Upper lobe of right lung (tissue), 1 donor: ENCODE results near the gene ZKSCAN7. TPM values are rescaled to one million over a fixed set of nuclear protein-coding genes. Genes with fewer than 3 reads are reported as not detected.
"Not testable (repeated sequence)": the region's sequence is repeated elsewhere in the genome, so short reads cannot be mapped to it uniquely, and the experiment has no call there.

ENCODE experiments used
- ATAC-seq: fragments of 200-7000 bp; cut with Tn5 transposase; one replicate; pipeline ENCODE4 v1.9.1; 2020; ENCODE audit warnings: mild to moderate bottlenecking, moderate library complexity
- DNase-seq: peaks from one replicate; pipeline ENCODE4 v3.0.0-alpha.2; 2020
- H3K27ac ChIP-seq: fragments of 200-600 bp; one replicate; pipeline ENCODE4 v1.8.0; 2022
- H3K27me3 ChIP-seq: fragments of 200-600 bp; one replicate; pipeline ENCODE4 v1.8.0; 2022; ENCODE audit warnings: mild to moderate bottlenecking
- H3K36me3 ChIP-seq: fragments of 200-600 bp; one replicate; pipeline ENCODE4 v1.8.0; 2022
- H3K4me1 ChIP-seq: fragments of 200-600 bp; one replicate; pipeline ENCODE4 v1.8.0; 2022
- H3K4me3 ChIP-seq: fragments of 200-600 bp; one replicate; pipeline ENCODE4 v1.8.0; 2022; ENCODE audit warnings: mild to moderate bottlenecking
- H3K9me3 ChIP-seq: fragments of 200-600 bp; one replicate; pipeline ENCODE4 v1.8.0; 2022
- CTCF ChIP-seq: fragments of 200-600 bp; IDR thresholded peaks from one replicate; pipeline ENCODE4 v1.8.0; 2022; ENCODE audit warnings: antibody characterized with exemption
- intact Hi-C: fragments of 100-400 bp; cut with DNase I; formaldehyde crosslinking; loops from one replicate; pipeline ENCODE4 v1.11.0; 2022
- total RNA-seq: library from RNA; stranded (reverse); fragmentation: NEBNext Ultra II Directional; extraction: Animal tissue kit (Norgen Biotek cat#: 25700); gene quantifications from one replicate; pipeline ENCODE4 v1.2.1, GENCODE V29; 2021
- donor health status: DM: no; HTN: yes; CAD: no; lungs with severe emphysema.

The ZKSCAN7 gene
- total RNA-seq, 1 donor from 2014 or later, result 3.6 TPM

DNA sequence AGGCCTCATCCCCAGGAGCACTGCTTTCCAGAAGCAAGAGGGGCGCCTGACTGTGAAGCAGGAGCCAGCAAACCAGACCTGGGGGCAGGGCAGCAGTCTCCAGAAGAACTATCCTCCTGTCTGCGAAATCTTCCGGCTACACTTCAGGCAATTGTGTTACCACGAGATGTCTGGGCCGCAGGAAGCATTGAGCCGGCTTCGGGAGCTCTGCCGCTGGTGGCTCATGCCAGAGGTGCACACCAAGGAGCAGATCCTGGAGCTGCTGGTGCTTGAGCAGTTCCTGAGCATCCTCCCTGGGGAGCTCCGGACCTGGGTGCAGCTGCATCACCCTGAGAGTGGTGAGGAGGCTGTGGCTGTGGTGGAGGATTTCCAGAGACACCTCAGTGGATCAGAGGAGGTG is 2.1 kb downstream of the ZKSCAN7 start:
- intact Hi-C loops, result no loop called here
- Histone ChIP-seq H3K27ac (no peak overlapping the region), H3K27me3 (no peaks in the 10 kb centered on the region), H3K9me3 (no peaks in the 10 kb centered on the region), H3K4me1 (peaks cover 8% of the 10 kb centered on the region), H3K36me3 (no peaks in the 10 kb centered on the region), H3K4me3 (no peak overlapping the region)
- TF ChIP-seq CTCF, result no peak
- ATAC-seq, result no peak
- DNase-seq, result no peak

DNA sequence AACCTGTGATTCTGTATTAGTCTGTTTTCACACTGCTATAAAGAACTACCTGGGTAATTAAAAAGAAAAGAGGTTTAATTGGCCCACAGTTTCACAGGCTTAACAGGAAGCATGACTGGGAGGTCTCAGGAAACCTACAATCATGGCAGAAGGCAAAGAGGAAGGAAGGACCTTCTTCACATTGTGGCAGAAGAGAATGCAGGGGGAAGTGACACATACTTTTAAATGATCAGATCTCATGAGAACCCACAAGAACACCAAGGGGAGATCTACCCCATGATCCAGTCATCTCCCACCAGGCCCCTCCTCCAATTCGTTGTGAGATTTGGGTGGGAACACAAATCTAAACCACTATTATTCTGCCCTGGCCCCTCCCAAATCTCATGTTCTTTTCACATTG is 6.1 kb downstream of the ZKSCAN7 start:
- TF ChIP-seq CTCF, result no peak
- DNase-seq, result no peak
- Histone ChIP-seq H3K36me3 (no peaks in the 10 kb centered on the region), H3K27ac (no peak overlapping the region), H3K9me3 (no peaks in the 10 kb centered on the region), H3K27me3 (no peaks in the 10 kb centered on the region), H3K4me1 (peaks cover 4% of the 10 kb centered on the region), H3K4me3 (no peak overlapping the region)
- intact Hi-C loops, result no loop called here
- ATAC-seq, result no peak

DNA sequence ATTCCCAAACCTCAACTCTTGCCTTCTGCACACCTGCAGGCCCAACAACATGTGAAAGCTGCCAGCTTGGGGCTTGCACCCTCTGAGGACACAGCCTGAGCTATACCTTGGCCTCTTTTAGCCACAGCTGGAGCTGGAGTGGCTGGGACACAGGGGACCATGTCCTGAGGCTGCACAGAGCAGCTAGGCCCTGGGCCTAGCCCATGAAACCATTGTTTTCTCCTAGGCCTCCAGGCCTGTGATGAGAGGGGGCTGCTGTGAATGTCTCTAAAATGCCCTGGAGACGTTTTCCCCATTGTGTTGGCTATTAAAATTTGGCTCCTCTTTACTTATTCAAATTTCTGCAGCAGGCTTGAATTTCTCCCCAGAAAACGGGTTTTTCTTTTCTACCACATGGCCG is 7.2 kb downstream of the ZKSCAN7 start:
- Histone ChIP-seq H3K9me3 (no peaks in the 10 kb centered on the region), H3K4me3 (no peak overlapping the region), H3K27ac (no peak overlapping the region), H3K27me3 (no peaks in the 10 kb centered on the region), H3K36me3 (no peaks in the 10 kb centered on the region), H3K4me1 (no peaks in the 10 kb centered on the region)
- DNase-seq, result no peak
- intact Hi-C loops, result no loop called here
- ATAC-seq, result no peak
- no peak for TF ChIP-seq CTCF

DNA sequence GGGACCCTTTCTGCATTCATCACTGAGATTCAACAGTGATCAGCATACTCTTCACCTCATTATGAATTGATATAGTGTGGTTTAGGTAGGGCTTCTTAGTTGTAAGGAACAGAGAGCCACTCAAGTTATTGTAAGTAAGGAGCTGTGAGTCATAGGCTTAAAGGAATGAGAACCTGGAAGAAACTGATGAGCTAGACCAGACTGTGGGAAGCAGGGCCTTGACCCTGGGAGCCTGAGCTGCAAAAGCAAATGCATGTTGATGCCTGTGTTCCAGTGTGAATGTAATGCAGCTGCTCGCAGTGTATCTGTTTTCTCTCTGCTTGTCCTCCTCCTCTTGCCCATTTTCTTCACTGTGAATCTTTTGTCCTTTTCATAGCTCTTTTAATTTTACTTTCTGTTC is 13.6 kb downstream of the ZKSCAN7 start:
- no peak for TF ChIP-seq CTCF
- no peaks in the 10 kb centered on the region for H3K27me3 ChIP-seq
- H3K9me3 ChIP-seq, result peaks cover 12% of the 10 kb centered on the region
- H3K4me1 ChIP-seq, result no peaks in the 10 kb centered on the region
- H3K4me3 ChIP-seq, result no peak overlapping the region
- no peak for DNase-seq
- H3K36me3 ChIP-seq, result peaks cover 18% of the 10 kb centered on the region
- no peak for ATAC-seq
- intact Hi-C loops, result no loop called here
- no peak overlapping the region for H3K27ac ChIP-seq

DNA sequence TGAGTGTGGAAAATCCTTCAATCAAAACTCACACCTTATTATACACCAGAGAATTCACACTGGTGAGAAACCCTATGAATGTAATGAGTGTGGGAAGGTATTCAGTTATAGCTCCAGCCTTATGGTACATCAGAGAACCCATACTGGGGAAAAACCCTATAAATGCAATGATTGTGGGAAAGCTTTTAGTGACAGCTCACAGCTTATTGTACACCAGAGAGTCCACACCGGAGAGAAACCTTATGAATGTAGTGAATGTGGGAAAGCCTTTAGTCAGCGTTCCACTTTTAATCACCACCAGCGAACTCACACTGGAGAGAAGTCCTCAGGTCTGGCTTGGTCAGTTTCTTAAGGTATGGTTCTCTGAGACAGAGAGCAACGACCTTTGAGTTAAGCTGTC is 16.0 kb downstream of the ZKSCAN7 start:
- intact Hi-C loops, result no loop called here
- no peak overlapping the region for H3K27ac ChIP-seq
- ATAC-seq (no peak), DNase-seq (no peak)
- H3K27me3 ChIP-seq, result no peaks in the 10 kb centered on the region
- no peak for TF ChIP-seq CTCF
- H3K36me3 ChIP-seq, result peaks cover 18% of the 10 kb centered on the region
- no peak overlapping the region for H3K4me3 ChIP-seq
- H3K9me3 ChIP-seq, result peaks cover 12% of the 10 kb centered on the region
- H3K4me1 ChIP-seq, result no peaks in the 10 kb centered on the region

DNA sequence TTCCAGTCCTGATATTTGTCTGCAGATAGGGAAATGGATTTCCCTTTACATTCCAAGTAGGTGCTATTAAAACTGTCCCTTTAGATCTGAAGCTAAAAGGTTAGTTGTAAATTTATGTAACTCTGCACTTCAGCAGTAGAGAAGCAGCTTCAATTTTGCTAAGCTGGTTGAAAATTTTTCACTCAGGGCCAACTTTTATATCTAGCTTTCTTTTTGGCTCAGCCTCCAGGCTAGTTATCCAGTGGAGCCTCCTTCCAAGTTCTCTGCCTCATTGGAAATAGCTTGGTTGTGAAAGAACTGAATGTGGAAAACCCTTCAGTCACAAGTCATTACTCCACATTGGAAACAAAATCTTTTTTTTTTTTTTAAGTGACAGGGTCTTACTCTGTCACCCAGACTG is 21.6 kb downstream of the ZKSCAN7 start:
- Histone ChIP-seq H3K27me3 (no peaks in the 10 kb centered on the region), H3K9me3 (no peaks in the 10 kb centered on the region), H3K36me3 (no peaks in the 10 kb centered on the region), H3K4me3 (no peak overlapping the region), H3K27ac (no peak overlapping the region), H3K4me1 (no peaks in the 10 kb centered on the region)
- no peak for DNase-seq
- no peak for ATAC-seq
- no peak for TF ChIP-seq CTCF
- intact Hi-C loops, result no loop called here

- intact Hi-C loops, H3K9me3 ChIP-seq: not testable (repeated sequence)
These were observed 22.5 kb downstream of the ZKSCAN7 start for GRCh38 chr3:44577354-44577952.

DNA sequence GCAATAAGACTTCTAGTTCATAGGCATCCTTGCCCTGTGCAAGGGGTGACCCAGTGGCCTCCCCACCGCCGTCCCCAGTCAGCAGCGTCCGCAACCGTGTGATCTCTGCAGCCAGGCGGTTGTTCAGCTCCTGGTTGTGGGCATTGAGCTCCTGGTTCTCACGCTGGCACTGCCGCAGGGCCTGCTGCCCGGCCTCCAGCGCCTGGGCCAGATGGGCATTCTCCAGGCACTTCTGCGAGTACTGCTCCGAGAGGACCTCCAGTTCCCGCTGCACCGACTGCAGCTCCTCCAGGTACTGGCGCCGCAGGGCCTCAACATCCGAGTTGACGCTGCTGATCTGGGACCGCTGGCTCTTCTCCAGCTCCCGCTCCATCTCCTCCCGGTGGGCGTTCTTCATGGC is 23.3 kb downstream of the ZKSCAN7 start:
- H3K9me3 ChIP-seq, H3K27ac ChIP-seq, H3K4me3 ChIP-seq, H3K27me3 ChIP-seq, H3K4me1 ChIP-seq, H3K36me3 ChIP-seq, DNase-seq, intact Hi-C loops: not testable (repeated sequence)
- peak; percentile 8 for ATAC-seq

More at GRCh38 chr3:44577354-44577952, 22.5 kb downstream of the ZKSCAN7 start:
- not testable (repeated sequence) for H3K27ac ChIP-seq, H3K27me3 ChIP-seq, ATAC-seq, H3K36me3 ChIP-seq, H3K4me3 ChIP-seq, DNase-seq, H3K4me1 ChIP-seq
